ENCODE measurements around the gene COG1. TPM values are rescaled to one million over a fixed set of nuclear protein-coding genes. Genes with fewer than 3 reads are reported as not detected.
"Not testable (repeated sequence)": the region's sequence is repeated elsewhere in the genome, so short reads cannot be mapped to it uniquely, and the experiment has no call there.

The COG1 gene
- total RNA-seq, 1 experiment from 2014 or later, result 41.2 TPM

DNA sequence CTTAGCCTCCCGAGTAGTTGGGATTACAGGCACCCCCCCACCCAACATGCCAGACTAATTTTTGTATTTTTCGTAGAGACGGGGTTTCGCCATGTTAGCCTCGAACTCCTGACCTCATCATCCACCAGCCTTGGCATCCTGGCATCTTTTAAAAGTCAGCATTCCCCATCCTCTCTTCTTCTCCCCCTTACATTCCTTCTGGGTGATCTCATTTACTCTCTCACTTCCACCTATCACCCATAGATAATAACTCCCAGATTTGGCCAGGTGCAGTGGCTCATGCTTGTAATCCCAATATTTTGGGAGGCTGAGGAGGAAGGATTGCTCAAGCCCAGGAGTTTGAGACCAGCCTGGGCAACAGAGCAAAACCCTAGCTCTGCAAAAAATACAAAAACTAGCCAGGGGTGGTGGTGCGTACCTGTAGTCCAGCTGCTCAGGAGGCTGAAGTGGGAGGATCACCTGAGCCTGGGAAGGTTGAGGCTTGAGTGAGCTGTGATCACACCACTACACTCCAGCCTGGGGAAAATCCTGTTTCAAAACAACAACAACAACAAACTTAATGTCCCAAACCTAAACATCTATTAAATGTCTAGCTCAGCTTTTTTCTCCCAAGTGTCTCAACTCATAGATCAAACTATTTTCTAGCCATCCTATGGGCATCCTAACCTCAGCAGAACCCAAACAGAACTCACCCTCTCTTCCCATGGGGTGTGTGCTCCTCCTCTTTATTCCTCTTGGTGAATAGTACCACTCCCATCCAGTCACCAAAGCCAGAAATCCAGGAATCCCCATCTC is 44.1 kb upstream of the COG1 start:
- H3K27me3 ChIP-seq (ENCODE audit: control insufficient read depth, insufficient read depth, low read length), result no peaks in the 10 kb centered on the region
- no TSS peak for BruUV-seq (replicated peaks)
- intact Hi-C loops (cut with micrococcal nuclease; ENCODE audit: unreplicated experiment) (no loop called here), in situ Hi-C loops (cut with HindIII; ENCODE audit: low pct_unique_long_range_greater_than_20kb, low sequenced_read_pairs) (no loop called here)
- no peaks in the 10 kb centered on the region for H3K9me3 ChIP-seq (ENCODE audit: control insufficient read depth, insufficient read depth, low read depth, low read length)
- ChIA-PET POLR2A (no interaction called here), CTCF (no interaction called here)
- no peaks in the 10 kb centered on the region for H3K4me1 ChIP-seq (ENCODE audit: control insufficient read depth, insufficient read depth, low read length)
- ATAC-seq, result no peak
- no peak overlapping the region for H3K27ac ChIP-seq (ENCODE audit: low read length)
- no peak overlapping the region for H3K4me3 ChIP-seq (ENCODE audit: low read depth in 2 of 2, low read length in 2 of 2)
- TF ChIP-seq REST (IDR thresholded peaks at IDR 0.05; ENCODE audit: insufficient read depth in 1 of 2, low read depth in 2 of 2, low read length in 1 of 2), result no peak
- no peak for TF ChIP-seq CTCF (IDR thresholded peaks at IDR 0.05)
- no peak for TF ChIP-seq POLR2AphosphoS5 (IDR thresholded peaks at IDR 0.05; ENCODE audit: low read depth, low read length)
- TF ChIP-seq TCF7L2 (IDR thresholded peaks at IDR 0.05; ENCODE audit: low read depth, low read length), result no peak
- TF ChIP-seq SIN3A (IDR thresholded peaks at IDR 0.05; ENCODE audit: borderline replicate concordance, insufficient read depth, low read depth, low read length), result no peak
- no peaks in the 10 kb centered on the region for H3K36me3 ChIP-seq (ENCODE audit: control insufficient read depth, insufficient read depth, low read length)
- no peak for DNase-seq (ENCODE audit: low read depth, low spot score)

DNA sequence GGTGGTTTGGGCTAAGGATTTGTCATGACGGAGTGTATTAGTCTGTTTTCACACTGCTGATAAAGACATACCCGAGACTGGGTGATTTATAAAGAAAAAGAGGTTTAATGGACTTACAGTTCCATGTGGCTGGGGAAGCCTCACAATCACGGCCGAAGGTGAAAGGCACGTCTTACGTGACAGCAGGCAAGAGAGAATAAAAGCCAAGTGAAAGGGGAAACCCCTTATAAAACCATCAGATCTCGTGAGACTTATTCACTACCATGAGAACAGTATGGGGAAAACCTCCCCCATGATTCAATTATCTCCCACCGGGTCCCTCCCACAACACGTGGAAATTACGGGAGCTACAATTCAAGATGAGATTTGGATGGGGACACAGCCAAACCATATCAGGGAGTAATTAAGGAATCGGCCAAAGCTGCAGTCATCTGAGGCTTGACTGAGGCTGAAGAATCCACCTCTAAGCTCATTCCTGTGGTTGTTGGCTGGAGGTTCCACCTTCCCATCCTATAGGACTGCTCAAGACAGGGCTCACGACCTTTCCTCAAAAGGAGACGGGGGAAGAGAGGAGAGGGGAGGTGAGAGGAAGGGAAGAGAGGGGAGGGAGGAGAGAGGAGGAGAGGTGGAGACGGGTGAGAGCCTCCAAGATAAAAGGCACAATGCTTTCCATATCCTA is 42.1 kb upstream of the COG1 start:
- DNase-seq (ENCODE audit: low read depth, low spot score); H3K27me3 ChIP-seq (ENCODE audit: control insufficient read depth, insufficient read depth, low read length); H3K36me3 ChIP-seq (ENCODE audit: control insufficient read depth, insufficient read depth, low read length); H3K4me3 ChIP-seq (ENCODE audit: low read depth in 2 of 2, low read length in 2 of 2); BruUV-seq (replicated peaks); CTCF ChIA-PET; in situ Hi-C loops (cut with HindIII; ENCODE audit: low pct_unique_long_range_greater_than_20kb, low sequenced_read_pairs); H3K4me1 ChIP-seq (ENCODE audit: control insufficient read depth, insufficient read depth, low read length); POLR2A ChIA-PET; ATAC-seq; H3K27ac ChIP-seq (ENCODE audit: low read length); H3K9me3 ChIP-seq (ENCODE audit: control insufficient read depth, insufficient read depth, low read depth, low read length): not testable (repeated sequence)
- intact Hi-C loops (cut with micrococcal nuclease; ENCODE audit: unreplicated experiment), result loop anchor here (5.0 to 10.0 kb wide), 2 partner anchors 166 to 423 kb away; no protein-coding TSS in a partner anchor

Data from Panc1 (cell line).